Activated CD4-positive, alpha-beta T cell treated with anti-CD3 and anti-CD28 coated beads for 48 hours (primary cell): ENCODE measurements around the gene SCGB1D1.

Experiments
- DNase-seq: peaks from one replicate; pipeline ENCODE4 v3.0.0-alpha.2; 2020

Gene SCGB1D1, protein sequence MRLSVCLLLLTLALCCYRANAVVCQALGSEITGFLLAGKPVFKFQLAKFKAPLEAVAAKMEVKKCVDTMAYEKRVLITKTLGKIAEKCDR

DNA sequence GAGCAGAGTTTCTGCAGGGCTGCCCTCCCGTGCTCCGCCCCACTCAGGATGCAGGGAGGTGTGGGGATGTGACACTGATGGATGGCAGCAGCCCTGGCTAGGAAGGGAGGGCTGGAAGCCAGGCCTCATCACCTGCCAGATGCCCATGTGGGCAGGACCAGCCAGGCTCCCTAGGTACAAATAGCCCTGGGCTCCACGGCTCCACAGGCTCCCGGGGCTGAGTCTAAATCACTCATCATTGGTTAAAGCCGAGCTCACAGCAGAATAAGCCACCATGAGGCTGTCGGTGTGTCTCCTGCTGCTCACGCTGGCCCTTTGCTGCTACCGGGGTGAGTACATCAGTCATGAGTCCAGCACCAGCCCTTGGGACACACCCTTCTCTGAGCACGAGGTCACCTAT, at the start of gene SCGB1D1:
Gene SCGB1D1, plus strand, starts transcription at position 206 of the 400 bp plus-strand sequence. Its CDS starts 69 bp downstream, at position 275.
- DNase-seq = no peak

DNA sequence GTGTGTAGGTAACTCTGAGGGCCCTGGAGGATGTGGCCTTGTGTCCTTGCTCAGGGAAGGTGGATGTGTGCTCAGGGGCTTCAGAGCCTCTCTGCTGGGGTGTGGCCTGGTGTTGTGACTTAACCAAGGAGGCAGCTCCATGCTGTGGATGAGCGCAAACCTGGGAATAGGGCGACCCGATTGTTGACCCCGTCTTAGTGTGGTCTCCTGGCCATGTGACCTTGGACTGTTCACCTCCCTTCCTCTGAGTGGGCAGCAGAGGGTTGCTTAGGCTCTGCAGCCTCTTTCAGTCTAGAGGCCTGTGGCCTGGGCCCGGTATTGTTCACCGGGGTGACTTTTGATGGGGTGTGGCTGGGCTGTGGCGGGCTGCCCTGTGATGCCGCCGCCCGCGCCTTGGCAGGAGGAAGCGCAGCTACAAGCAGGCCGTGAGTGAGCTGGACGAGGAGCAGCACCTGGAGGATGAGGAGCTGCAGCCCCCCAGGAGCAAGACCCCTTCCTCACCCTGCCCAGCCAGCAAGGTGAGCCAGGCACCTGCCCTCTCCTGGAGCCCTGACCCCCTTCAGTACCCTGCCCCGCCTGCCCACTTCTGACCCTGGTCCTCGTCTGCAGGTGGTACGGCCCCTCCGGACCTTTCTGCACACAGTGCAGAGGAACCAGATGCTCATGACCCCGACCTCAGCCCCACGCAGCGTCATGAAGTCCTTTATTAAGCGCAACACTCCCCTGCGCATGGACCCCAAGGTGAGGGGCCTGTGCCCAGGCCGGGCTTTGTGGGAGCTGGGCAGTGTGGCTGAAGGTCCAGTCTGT, 49.5 kb upstream of the SCGB1D1 start:
- DNase-seq = peak; percentile 2

DNA sequence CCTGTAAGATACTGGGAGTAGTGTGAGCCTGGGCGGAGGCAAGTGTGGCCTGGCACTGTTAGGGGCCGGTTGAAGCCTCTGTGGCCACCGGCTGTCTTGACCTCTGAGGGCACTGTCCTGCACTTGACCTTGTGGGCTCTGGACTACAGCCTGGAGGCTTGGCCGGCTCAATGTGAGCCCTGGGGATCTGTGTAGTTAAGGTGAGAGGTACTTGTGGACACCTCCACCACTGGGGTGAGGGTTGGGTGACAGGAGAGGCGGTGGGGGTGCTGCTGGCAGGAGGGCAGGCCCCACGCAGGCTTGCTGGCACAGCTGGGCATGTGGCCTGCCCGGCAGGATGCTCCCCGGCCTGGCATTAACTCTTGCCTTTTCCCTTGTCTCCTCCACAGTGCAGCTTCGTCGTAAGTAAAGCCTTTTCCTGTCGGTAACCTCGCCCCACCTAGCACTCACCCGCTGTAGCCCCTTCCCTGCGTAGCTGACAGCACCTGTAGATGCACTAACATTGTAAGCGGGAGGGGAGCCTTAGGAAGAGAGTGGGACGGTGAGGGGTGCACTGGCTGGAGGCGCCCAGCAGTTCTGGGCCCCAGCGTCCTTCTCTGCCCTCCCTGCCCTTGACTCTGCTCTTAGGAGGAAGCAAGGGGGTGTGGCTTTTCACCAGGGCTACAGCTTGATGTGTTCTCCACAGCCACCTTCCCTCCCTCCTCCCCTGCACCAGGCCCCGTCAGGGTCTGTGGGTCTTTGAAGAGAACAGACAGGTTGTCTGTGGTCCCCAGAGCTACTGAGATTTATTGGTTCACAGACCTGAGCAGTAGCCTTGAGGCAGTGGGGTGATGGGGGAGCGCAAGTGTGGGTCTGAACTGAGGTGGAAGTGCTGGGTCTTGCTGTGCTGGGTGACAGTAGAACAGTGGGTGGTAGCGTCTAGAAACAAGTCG, 48.6 kb upstream of the SCGB1D1 start:
- DNase-seq = peak; percentile 2

DNA sequence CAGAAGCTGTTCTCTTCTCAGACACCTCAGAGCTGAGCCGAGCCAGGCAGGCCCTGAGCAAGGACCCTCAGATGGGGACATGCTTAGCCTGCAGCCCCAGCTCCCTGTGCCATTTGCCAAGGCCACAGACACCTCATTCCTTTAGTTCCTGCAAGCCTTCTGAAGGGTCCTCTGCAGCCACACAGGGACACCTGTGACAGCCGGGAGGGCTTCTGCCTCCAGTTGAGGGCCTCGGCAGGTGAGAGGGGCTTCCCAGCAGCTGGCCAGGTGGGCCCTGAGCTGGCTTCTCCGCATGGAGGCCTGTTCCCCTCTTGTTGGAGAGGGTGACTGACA, 48.0 kb upstream of the SCGB1D1 start:
- DNase-seq = no peak

DNA sequence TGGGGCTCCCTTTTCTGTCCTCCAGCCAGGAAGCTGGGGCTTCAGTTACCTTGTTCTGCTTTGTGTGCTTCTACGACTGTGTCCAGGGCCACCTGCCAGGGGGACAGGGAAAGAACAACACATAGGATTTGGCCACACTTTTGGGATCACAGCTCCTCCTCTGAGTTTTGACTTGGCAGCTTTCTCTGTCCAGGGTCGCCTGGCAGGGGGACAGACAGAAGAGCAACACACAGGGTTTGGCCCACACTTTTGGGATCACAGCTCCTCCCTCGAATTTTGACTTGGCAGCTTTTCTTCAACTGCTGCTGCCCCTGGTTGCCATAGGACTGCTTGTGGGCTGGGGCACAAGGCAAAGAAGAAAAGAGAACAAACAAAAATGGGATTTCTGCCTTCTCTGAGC, 47.1 kb upstream of the SCGB1D1 start:
- no peak for DNase-seq

DNA sequence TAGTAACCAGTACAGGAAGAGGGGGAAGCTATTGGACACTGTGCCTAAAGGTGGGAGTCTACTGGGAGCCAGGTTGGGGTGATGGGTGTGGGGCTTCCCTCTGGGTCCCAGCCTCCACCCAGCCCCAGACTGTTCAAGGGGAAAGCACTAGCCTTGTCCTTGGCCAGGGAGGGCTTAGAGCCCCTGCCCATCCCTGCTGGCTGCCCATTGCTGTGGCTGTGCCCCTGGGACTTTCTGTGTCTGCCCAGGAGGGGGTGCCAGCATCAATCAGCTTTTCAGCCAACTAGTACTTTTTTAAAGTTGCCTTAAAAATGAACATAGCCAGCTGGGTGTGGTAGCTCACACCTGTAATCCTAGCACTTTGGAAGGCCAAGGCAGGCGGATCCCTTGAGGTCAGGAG, 46.3 kb upstream of the SCGB1D1 start:
- peak; percentile 3 for DNase-seq

DNA sequence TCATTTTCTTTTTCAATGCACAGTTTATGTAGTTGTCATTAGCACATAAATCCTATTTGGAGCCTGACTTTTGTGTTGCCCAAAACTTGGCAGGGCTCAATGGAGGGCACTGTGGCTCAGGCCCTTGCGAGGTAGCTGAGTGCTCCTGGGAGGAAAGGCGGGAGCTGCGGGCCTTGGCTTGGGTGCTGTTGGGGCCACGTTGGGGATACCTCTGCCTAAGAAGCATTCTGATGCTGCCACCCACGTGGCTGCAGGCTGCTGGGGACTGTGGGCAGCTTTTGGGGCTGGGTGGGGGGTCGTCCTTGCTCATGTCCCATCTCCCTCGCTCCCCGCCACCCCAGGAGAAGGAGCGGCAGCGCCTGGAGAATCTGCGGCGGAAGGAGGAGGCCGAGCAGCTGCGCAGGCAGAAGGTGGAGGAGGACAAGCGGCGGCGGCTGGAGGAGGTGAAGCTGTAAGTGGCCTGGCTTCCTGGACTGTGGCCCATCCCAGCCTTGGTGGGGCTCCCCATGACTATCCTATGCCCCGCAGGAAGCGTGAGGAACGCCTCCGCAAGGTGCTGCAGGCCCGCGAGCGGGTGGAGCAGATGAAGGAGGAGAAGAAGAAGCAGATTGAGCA, 45.3 kb upstream of the SCGB1D1 start:
- DNase-seq = peak; percentile 1

DNA sequence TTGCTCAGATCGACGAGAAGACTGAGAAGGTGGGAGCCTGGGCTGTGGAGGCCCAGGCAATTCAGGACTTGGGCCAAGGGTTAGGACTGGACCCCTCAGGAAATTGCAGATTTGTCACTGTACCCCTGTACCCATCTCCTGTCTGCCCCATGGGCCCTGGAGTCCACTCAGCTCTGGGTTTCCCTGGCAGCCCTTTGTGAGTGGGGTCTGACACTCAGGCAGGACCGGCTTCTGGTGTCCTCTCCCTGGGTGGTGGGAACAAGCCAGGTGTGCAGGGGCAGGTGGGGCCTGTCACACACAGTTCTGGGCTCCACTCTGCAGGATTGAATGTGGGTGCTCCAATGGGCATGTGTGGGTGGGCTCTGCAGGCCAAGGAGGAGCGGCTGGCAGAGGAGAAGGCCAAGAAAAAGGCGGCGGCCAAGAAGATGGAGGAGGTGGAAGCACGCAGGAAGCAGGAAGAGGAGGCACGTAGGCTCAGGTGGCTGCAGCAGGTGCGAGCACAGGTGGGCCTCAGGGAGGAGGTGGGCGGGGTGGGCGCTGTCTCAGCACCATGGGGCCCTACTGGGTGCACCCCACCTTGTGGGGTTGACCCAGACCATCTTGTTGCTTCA, 44.6 kb upstream of the SCGB1D1 start:
- peak; percentile 1 for DNase-seq

DNA sequence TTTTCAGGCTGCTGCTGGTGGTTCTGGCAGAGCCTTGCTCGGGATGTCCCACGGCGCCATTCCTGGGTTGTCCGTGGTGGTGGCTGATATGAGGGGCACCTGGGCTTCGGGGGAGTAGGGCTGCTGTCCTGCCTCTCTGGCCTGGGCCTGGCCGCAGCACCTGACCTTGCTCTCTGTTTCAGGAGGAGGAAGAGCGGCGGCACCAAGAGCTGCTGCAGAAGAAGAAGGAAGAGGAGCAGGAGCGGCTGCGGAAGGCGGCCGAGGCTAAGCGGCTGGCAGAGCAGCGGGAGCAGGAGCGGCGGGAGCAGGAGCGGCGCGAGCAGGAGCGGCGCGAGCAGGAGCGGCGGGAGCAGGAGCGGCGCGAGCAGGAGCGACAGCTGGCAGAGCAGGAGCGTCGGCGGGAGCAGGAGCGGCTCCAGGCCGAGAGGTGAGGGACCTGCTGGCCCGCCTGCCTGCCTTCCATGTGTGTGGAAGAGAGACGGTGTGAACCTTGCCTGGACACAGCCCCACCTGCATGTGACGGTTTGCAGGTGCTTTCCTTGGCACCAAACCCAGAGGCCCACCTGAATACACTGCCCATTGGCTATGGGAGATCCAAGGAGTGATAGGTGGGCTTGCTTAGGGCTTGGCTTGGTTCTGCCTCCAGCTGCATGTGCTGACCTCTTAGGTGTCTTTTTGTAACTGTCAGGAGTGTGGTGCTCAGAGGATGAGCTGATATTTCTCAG, 43.4 kb upstream of the SCGB1D1 start:
- DNase-seq = peak; percentile 1

DNA sequence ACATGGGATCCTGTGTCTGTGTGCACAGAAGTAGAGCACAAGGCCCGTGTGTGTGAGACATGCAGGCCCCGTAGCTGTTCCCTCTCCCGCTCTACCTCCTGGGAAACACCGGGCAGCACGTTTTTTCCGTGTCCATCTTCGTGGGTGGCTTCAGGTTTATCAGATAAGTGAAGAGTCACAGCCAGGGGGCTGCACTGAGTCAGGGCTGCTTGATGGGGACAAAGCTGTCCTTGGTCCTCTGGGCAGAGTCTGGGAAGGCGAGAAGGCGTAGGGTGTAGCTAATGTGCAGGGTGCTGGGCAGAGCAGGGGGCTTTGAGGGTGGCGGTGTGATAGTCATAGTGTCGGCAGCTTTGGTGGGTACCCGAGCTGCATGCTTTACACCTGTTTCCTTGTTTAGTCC, 42.5 kb upstream of the SCGB1D1 start:
- DNase-seq = peak; percentile 1

DNA sequence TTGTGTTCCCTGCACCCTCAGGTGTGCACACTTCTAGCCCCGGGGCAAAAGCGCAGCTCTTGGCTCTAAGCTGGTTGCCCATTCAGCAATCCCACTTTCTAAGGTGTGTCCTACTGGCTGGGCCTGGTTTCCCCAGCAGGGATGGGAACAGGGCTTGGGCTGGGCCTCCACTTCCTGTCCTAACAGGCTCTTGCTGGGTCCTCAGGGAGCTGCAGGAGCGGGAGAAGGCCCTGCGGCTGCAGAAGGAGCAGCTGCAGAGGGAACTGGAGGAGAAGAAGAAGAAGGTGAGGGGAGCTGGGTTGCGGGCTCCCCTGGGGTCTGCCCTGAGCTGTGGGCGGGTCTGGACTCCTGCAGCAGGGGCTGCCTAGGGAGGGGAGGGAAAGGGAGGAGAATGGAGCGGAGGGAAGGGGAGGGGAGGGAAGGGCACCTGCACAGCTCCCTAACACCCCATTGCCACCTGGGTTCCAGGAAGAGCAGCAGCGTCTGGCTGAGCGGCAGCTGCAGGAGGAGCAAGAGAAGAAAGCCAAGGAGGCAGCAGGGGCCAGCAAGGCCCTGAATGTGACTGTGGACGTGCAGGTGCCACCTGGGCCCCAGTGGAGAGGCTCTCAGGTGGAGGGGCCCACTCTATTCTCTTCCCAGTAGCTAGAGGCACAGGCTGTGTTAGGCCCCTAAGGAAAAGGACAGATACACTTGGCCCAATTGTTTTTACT, 41.6 kb upstream of the SCGB1D1 start:
- DNase-seq = no peak

DNA sequence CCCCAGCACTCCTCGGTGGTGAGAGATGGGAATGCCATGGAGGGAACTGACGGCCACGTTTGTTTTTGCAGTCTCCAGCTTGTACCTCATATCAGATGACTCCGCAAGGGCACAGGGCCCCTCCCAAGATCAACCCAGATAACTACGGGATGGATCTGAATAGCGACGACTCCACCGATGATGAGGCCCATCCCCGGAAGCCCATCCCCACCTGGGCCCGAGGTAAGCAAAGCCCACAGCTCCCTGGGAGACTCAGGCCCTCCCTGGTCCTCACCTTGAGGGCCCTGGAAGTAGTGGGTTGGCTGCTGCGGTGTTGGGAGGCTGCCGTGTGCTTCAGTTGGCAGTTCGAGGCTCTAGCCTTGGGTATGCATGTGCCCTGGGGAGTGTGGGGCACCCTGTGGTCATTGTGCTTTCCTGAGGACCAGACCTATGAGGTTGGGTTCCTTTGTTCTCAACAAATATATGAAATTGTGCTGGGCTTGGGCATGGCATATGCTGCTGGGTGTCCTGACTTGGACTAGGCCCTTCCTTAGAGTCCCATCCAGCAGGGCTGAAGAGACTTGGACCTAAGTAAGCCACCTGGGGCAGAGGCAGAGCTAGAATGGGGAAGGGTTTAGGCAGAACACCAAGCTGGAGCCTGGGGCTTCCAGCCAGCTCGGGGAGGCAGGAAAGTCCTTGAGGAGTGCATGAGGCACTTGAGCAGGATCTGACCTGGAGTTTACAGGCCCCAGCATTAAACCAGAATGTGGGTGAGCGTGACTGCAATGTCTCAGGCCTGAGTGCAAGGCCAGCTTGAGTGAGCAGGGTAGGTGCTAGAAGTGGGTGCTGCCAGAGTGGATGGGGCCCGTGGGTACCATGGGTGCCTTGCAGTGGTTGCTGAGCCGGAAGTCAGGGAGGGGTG, 39.8 kb upstream of the SCGB1D1 start:
- peak; percentile 0 for DNase-seq

DNA sequence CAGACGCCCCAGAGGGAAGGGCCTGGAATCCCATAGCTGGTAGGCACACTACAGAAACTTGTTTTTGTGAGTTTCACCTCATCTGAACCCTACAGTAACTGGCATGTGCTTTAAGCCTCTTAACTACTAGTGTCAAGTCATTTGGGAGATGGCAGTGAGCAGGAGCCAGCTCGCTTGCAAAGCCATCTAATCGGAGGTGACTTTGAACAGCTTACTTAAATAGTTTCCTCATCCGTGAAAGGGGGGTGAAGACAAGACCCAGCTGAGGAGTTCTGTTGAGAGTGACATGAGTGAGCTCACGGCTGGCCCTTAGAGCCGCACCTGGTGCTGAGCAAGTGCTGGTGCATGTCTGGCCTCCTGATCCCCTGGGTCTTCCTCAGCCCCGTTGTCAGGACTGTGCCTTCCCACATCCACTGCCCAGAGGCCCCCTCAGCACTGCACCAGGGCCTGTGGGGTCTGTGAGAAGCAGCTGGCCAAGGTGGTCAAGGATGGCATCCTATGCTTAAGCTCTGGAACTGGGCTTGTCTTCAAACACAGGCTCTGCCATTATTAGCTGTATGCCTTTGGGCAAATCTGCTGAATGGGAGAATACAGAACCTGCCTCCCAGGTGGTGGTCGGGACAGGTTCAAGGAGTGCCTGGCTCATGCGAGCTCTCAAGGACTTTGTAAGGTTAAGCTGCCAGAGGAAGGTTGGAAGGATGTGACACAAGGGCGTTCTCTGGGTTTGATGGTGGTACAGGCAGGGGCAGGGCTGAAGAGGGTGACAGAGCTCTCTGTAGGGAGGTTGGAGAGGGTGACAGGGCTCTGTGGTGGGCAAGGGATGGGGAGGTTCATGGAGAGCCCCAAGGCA, 38.9 kb upstream of the SCGB1D1 start:
- no peak for DNase-seq

DNA sequence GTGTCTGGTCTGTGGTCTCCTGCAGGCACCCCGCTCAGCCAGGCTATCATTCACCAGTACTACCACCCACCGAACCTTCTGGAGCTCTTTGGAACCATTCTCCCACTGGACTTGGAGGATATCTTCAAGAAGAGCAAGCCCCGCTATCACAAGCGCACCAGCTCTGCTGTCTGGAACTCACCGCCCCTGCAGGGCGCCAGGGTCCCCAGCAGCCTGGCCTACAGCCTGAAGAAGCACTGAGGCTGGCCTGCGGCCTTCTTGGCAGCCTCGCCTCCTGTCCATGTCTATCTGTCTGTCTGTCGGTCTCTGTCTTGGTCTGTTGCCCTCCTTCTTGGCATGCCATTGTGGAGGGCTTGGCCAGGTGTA, 38.3 kb upstream of the SCGB1D1 start:
- DNase-seq = peak; percentile 1

DNA sequence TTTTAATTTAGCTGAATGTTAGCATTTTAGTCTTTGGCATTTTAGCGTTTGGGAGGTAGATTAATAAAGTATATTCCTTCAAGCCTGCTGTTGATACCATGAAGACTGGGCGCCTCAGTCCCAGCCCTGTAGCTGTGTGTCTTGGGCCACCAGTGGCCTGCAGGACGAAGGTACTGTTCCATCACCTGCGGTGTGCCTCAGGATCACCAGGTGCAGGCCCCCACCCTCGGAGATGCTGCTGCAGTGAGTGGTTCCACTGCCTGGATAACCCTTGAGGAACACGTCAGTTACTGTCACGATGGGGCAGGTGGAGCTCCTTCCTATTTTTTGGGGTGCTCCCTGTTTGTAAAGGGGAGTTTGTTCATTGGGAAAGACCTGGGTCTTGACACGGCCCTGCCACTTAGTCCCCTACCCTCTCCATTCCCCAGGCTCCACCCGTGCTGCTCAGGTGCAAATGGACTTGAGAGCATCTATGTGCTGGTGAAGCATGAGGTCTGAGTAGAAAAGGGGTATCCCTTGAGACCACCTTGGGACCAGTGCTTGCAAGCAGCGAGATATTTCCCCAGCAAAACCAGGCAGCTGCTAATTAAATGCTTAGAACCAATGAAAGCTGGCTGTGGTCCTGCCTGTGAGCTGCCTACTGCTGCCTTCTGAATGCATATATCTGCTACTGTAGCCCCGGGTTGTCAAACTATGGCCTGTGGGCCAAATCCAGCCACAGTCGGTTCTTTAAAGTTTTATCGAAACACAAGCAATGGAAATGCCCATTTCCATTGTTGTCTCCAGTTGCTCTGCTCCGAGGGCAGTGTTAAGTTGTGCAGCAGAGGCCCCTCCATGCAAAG, 37.5 kb upstream of the SCGB1D1 start:
- DNase-seq = peak; percentile 1

DNA sequence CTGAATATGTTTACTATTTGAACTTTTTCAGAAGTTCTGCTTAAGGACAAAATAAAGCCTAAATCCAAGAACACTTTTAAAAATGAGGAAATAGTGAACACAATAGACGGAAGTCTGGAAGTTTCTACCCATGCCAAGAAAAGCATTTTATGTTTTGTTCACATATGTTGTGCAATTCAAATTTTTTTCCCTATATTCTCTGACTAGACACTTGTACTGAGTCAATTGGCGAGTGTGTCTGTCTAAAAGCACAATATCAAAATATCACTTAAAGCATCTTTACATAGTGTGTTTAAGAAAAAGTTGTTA, 37.0 kb upstream of the SCGB1D1 start:
- no peak for DNase-seq

DNA sequence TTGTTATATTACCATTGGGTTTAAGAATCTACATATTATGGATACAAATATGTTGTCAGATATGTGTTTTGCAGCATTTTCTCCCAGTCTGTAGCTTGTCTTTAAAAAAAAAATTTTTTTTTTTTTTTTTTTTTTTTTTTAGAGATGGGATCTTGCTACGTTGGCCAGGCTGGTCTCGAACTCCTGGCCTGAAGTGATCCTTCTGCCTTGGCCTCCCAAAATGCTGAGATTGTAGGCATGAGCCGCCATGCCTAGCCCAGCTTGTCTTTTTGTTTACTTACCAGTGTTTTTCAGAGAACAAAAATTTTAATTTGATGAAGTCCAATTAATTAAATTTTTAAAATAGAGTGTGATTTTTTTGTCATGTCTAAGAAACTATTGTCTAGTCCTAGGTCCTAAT, 36.4 kb upstream of the SCGB1D1 start:
- DNase-seq = no peak

DNA sequence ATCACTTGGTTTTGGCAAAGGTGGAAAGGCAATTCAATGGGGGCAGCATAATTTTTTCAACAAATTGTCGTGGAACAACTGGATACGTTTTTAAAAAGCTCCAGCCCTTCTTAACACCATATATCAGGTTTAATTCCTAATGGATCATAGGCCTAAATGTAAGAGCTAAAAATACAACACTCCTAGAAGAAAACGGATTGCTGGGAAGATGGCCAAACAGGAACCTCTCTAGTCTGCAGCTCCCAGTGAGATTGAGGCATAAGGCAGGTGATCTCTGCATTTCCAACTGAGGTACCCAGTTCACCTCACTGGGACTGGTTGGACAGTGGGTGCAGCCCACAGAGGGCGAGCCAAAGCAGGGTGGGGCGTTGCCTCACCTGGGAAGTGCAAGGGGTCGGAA, 32.4 kb upstream of the SCGB1D1 start:
- no peak for DNase-seq

DNA sequence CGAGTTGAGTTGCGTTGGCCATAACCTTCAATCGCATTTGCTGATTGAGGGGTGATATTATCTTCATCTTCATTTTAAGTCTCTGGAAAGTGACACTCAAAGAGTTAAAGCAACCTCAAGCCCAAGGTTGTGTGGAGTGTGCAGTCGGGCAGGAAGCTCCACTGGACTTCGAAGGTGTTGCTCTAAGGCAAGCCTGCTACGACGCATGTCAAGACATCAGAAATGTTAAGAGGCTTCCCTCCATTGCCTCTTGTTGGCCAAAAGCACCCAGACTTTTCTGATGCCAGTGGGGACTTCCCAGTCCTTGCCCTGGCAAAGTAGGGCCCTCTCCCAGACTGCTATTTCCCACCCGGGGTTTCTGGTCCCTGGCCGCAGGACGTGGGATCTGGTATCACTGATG, 23.6 kb upstream of the SCGB1D1 start:
- no peak for DNase-seq
